ENCODE data around the gene GRHPR.

GRHPR gene

GRCh38 chr9:37438359-37438758 lies 15.9 kb downstream of the GRHPR start:
- DNase-seq (ENCODE audit: insufficient read length, low spot score) (no peak), FAIRE-seq (no peak)
- TF ChIP-seq POLR2AphosphoS5 (IDR thresholded peaks at IDR 0.05; ENCODE audit: low read depth, low read length) (no peak), TAF1 (IDR thresholded peaks at IDR 0.05; ENCODE audit: low read depth, low read length) (no peak), POU2F2 (IDR thresholded peaks at IDR 0.05; ENCODE audit: low read depth, low read length) (no peak), PAX5 (IDR thresholded peaks at IDR 0.05; ENCODE audit: insufficient read depth, low read length, severe bottlenecking) (no peak), POLR2A (IDR thresholded peaks at IDR 0.05; ENCODE audit: low read depth, low read length) (no peak), SPI1 (IDR thresholded peaks at IDR 0.05; ENCODE audit: low read depth, low read length) (no peak)

- FAIRE-seq = no peak
- TF ChIP-seq SPI1 (IDR thresholded peaks at IDR 0.05; ENCODE audit: low read depth, low read length) = no peak
- TF ChIP-seq PAX5 (IDR thresholded peaks at IDR 0.05; ENCODE audit: insufficient read depth, low read length, severe bottlenecking) = no peak
- no peak for TF ChIP-seq POLR2A (IDR thresholded peaks at IDR 0.05; ENCODE audit: low read depth, low read length)
- no peak for TF ChIP-seq POLR2AphosphoS5 (IDR thresholded peaks at IDR 0.05; ENCODE audit: low read depth, low read length)
- TF ChIP-seq POU2F2 (IDR thresholded peaks at IDR 0.05; ENCODE audit: low read depth, low read length) = no peak
- TF ChIP-seq TAF1 (IDR thresholded peaks at IDR 0.05; ENCODE audit: low read depth, low read length) = no peak
Measured at GRCh38 chr9:37441776-37442370, 19.4 kb downstream of the GRHPR start.

DNA sequence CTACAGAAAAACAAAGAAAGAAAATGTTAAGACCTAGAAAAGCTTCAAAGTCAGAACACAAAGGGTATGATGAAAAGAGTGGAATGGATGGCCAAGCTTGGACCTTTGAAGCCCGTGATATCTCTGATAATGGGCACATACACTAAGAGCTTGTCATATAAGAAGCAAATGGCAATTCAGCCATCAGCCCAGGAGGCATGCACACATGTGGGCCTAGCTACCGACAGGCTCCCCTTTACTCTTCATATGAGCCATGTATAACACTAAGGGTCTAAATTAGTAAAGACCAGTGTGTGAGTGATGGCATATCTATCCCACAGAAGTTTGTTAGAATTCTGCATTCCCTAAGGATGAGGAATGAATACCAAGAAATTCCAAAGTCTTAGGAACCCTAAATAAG lies 20.1 kb downstream of the GRHPR start:
- no peak for TF ChIP-seq PAX5 (IDR thresholded peaks at IDR 0.05; ENCODE audit: insufficient read depth, low read length, severe bottlenecking)
- TF ChIP-seq POU2F2 (IDR thresholded peaks at IDR 0.05; ENCODE audit: low read depth, low read length) = no peak
- TF ChIP-seq POLR2A (IDR thresholded peaks at IDR 0.05; ENCODE audit: low read depth, low read length) = no peak
- no peak for TF ChIP-seq POLR2AphosphoS5 (IDR thresholded peaks at IDR 0.05; ENCODE audit: low read depth, low read length)
- TF ChIP-seq SPI1 (IDR thresholded peaks at IDR 0.05; ENCODE audit: low read depth, low read length) = no peak
- no peak for TF ChIP-seq TAF1 (IDR thresholded peaks at IDR 0.05; ENCODE audit: low read depth, low read length)
- no peak for FAIRE-seq
- no peak for DNase-seq (ENCODE audit: insufficient read length, low spot score)

More at GRCh38 chr9:37441776-37442370, 19.4 kb downstream of the GRHPR start:
- no peak for DNase-seq (ENCODE audit: insufficient read length, low spot score)

- FAIRE-seq (no peak), DNase-seq (ENCODE audit: insufficient read length, low spot score) (no peak)
- TF ChIP-seq PAX5 (IDR thresholded peaks at IDR 0.05; ENCODE audit: insufficient read depth, low read length, severe bottlenecking) (no peak), POLR2A (IDR thresholded peaks at IDR 0.05; ENCODE audit: low read depth, low read length) (no peak), SPI1 (IDR thresholded peaks at IDR 0.05; ENCODE audit: low read depth, low read length) (no peak), POU2F2 (IDR thresholded peaks at IDR 0.05; ENCODE audit: low read depth, low read length) (no peak), TAF1 (IDR thresholded peaks at IDR 0.05; ENCODE audit: low read depth, low read length) (no peak), POLR2AphosphoS5 (IDR thresholded peaks at IDR 0.05; ENCODE audit: low read depth, low read length) (no peak)
Measured at GRCh38 chr9:37443566-37443965, 21.1 kb downstream of the GRHPR start.

- FAIRE-seq (no peak), DNase-seq (ENCODE audit: insufficient read length, low spot score) (no peak)
- TF ChIP-seq PAX5 (IDR thresholded peaks at IDR 0.05; ENCODE audit: insufficient read depth, low read length, severe bottlenecking) (no peak), POLR2A (IDR thresholded peaks at IDR 0.05; ENCODE audit: low read depth, low read length) (no peak), POU2F2 (IDR thresholded peaks at IDR 0.05; ENCODE audit: low read depth, low read length) (no peak), POLR2AphosphoS5 (IDR thresholded peaks at IDR 0.05; ENCODE audit: low read depth, low read length) (no peak), TAF1 (IDR thresholded peaks at IDR 0.05; ENCODE audit: low read depth, low read length) (no peak), SPI1 (IDR thresholded peaks at IDR 0.05; ENCODE audit: low read depth, low read length) (no peak)
Measured at GRCh38 chr9:37444890-37445289, 22.4 kb downstream of the GRHPR start.

- DNase-seq (ENCODE audit: insufficient read length, low spot score) (no peak), FAIRE-seq (no peak)
- no peak for TF ChIP-seq POU2F2 (IDR thresholded peaks at IDR 0.05; ENCODE audit: low read depth, low read length)
- no peak for TF ChIP-seq TAF1 (IDR thresholded peaks at IDR 0.05; ENCODE audit: low read depth, low read length)
- TF ChIP-seq SPI1 (IDR thresholded peaks at IDR 0.05; ENCODE audit: low read depth, low read length) = no peak
- no peak for TF ChIP-seq POLR2AphosphoS5 (IDR thresholded peaks at IDR 0.05; ENCODE audit: low read depth, low read length)
- no peak for TF ChIP-seq POLR2A (IDR thresholded peaks at IDR 0.05; ENCODE audit: low read depth, low read length)
- no peak for TF ChIP-seq PAX5 (IDR thresholded peaks at IDR 0.05; ENCODE audit: insufficient read depth, low read length, severe bottlenecking)
Measured at GRCh38 chr9:37445832-37446231, 23.3 kb downstream of the GRHPR start.

GRCh38 chr9:37446401-37446800 lies 23.9 kb downstream of the GRHPR start:
- DNase-seq (ENCODE audit: insufficient read length, low spot score) (no peak), FAIRE-seq (no peak)
- TF ChIP-seq TAF1 (IDR thresholded peaks at IDR 0.05; ENCODE audit: low read depth, low read length) = no peak

DNA sequence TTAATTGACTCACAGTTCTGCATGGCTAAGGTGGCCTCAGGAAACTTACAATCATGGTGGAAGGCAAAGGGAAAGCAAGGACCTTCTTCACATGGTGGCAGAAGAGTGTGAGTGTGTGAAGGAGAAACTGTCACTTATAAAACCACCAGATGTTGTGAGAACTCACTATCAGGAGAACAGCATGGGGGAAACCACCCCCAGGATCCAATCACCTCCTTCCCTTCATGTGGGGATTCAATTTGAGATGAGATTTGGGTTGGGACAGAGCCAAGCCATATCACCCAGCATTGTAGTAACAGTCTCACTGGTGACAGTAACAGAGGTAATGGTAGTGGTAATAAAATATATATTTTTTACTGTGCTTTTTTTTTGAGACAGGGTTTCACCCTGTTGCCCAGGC lies 24.6 kb downstream of the GRHPR start:
- TF ChIP-seq POLR2A (IDR thresholded peaks at IDR 0.05; ENCODE audit: low read depth, low read length) (no peak), PAX5 (IDR thresholded peaks at IDR 0.05; ENCODE audit: insufficient read depth, low read length, severe bottlenecking) (no peak), POU2F2 (IDR thresholded peaks at IDR 0.05; ENCODE audit: low read depth, low read length) (no peak)
- FAIRE-seq = no peak
- DNase-seq (ENCODE audit: insufficient read length, low spot score) = no peak

GRCh38 chr9:37449862-37450632 lies 27.6 kb downstream of the GRHPR start:
- no peak for DNase-seq (ENCODE audit: insufficient read length, low spot score)
- FAIRE-seq = no peak

GRCh38 chr9:37451628-37452027 lies 29.1 kb downstream of the GRHPR start:
- DNase-seq (ENCODE audit: insufficient read length, low spot score) = no peak
- no peak for FAIRE-seq
- TF ChIP-seq POLR2AphosphoS5 (IDR thresholded peaks at IDR 0.05; ENCODE audit: low read depth, low read length) (no peak), PAX5 (IDR thresholded peaks at IDR 0.05; ENCODE audit: insufficient read depth, low read length, severe bottlenecking) (no peak), SPI1 (IDR thresholded peaks at IDR 0.05; ENCODE audit: low read depth, low read length) (no peak), POU2F2 (IDR thresholded peaks at IDR 0.05; ENCODE audit: low read depth, low read length) (no peak), POLR2A (IDR thresholded peaks at IDR 0.05; ENCODE audit: low read depth, low read length) (no peak), TAF1 (IDR thresholded peaks at IDR 0.05; ENCODE audit: low read depth, low read length) (no peak)

More at GRCh38 chr9:37449862-37450632, 27.6 kb downstream of the GRHPR start:
- no peak for TF ChIP-seq POU2F2 (IDR thresholded peaks at IDR 0.05; ENCODE audit: low read depth, low read length)
- TF ChIP-seq SPI1 (IDR thresholded peaks at IDR 0.05; ENCODE audit: low read depth, low read length) = no peak
- TF ChIP-seq TAF1 (IDR thresholded peaks at IDR 0.05; ENCODE audit: low read depth, low read length) = no peak

Measured in GM12891 (cell line).